ENCODE data around the gene COL13A1. TPM values are rescaled to one million over a fixed set of nuclear protein-coding genes. Genes with fewer than 3 reads are reported as not detected.

The COL13A1 gene
- total RNA-seq, 4 donors from 2014 or later = 0.30 to 2.0 (median 0.86) TPM

GRCh38 chr10:69794673-69795072, 7.0 kb upstream of the COL13A1 start:
- Histone ChIP-seq H3K27me3 (no peaks in the 10 kb centered on the region), H3K36me3 (no peaks in the 10 kb centered on the region), H3K4me1 (no peaks in the 10 kb centered on the region), H3K4me3 (no peak overlapping the region), H3K27ac (no peak overlapping the region), H3K9me3 (peaks cover 0 to 21% (median 0%) of the 10 kb centered on the region in 4 donors)
- TF ChIP-seq EP300 (IDR thresholded peaks at IDR 0.05) (no peak), POLR2A (IDR thresholded peaks at IDR 0.05) (no peak), CTCF (IDR thresholded peaks at IDR 0.05) (no peak)
- no peak for DNase-seq (ENCODE audit: low spot score in 2 of 2)
- WGBS, 2 donors = 23 to 83% methylated on average over 1 of the region's 1 CpG

DNA sequence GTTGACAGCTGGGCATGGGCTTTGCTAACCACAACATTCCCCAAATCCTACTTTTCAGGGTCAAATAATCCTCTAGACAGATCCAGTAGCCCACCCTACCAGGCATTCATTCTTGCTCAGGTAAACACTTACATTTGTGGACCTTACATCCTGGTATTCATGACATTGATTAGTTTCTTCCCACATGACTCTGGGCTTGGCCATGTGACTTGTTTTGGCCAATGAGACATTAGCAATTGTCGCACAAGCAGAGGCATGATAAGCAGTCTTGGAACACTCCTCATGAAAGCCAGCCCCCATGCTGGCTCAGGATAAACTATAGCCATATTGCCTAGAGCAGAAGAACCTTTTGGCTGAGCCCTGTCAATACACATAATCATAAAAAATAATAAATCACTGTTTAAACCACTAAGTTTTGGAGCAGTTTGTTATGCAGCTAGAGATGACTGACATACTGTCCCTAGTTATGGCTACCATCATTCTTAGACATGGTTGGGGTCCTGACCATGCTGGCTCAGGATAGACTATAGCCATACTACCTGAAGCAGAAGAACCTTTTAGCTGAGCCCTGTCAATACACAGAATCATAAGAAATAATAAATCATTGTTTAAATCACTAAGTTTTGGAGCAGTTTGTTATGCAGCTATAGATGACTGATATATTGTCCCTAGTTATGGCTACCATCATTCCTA, 6.3 kb upstream of the COL13A1 start:
- Histone ChIP-seq H3K4me1 (no peaks in the 10 kb centered on the region), H3K9me3 (peaks cover 0 to 21% (median 0%) of the 10 kb centered on the region in 4 donors), H3K27ac (no peak overlapping the region), H3K36me3 (no peaks in the 10 kb centered on the region), H3K27me3 (no peaks in the 10 kb centered on the region), H3K4me3 (no peak overlapping the region)
- 0 to 96% methylated on average over 1 of the region's 1 CpG for WGBS, 2 donors
- no peak for DNase-seq (ENCODE audit: low spot score in 2 of 2)
- TF ChIP-seq EP300 (IDR thresholded peaks at IDR 0.05) = no peak
- no peak for TF ChIP-seq CTCF (IDR thresholded peaks at IDR 0.05)
- no peak for TF ChIP-seq POLR2A (IDR thresholded peaks at IDR 0.05)

- peaks cover 0 to 24% of the 10 kb centered on the region in 2 donors for H3K27me3 ChIP-seq
- no peak for TF ChIP-seq POLR2A (IDR thresholded peaks at IDR 0.05)
- TF ChIP-seq CTCF (IDR thresholded peaks at IDR 0.05) = no peak
- TF ChIP-seq EP300 (IDR thresholded peaks at IDR 0.05) = no peak
- H3K9me3 ChIP-seq = peaks cover 0 to 21% (median 0%) of the 10 kb centered on the region in 4 donors
- peaks cover 0 to 20% (median 14%) of the 10 kb centered on the region in 4 donors for H3K4me1 ChIP-seq
- H3K36me3 ChIP-seq = no peaks in the 10 kb centered on the region
- no peak overlapping the region for H3K4me3 ChIP-seq
- DNase-seq (ENCODE audit: low spot score in 2 of 2) = no peak
- 83% methylated on average over 7 of the region's 7 CpGs for WGBS, 2 donors
- no peak overlapping the region for H3K27ac ChIP-seq
Measured at GRCh38 chr10:69797959-69798358, 3.7 kb upstream of the COL13A1 start.

DNA sequence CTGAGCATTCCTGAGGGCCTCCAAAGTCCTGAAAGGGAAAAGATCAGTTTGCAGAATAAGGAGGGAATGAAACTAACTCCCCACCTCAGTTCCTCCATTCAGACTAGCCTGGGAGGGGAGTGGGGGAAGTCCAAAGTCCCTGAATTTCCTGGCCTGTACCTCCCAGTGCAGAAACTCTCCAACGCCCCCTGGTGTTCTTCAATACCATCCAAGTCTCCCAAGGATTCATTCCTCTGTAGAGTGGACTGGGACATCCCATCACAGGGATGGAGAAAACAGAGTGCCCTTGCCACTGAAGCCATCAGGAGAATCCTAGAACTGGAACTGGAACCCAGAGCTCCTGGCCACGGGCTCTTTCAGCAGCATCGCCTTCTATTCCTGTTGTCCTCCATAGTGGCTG, 1.6 kb upstream of the COL13A1 start:
- Histone ChIP-seq H3K36me3 (no peaks in the 10 kb centered on the region), H3K27ac (no peak overlapping the region), H3K4me1 (peaks cover 0 to 24% (median 15%) of the 10 kb centered on the region in 4 donors), H3K27me3 (peaks cover 0 to 38% of the 10 kb centered on the region in 2 donors), H3K4me3 (no peak overlapping the region), H3K9me3 (peaks cover 0 to 15% (median 0%) of the 10 kb centered on the region in 4 donors)
- WGBS, 2 donors = 36 to 43% methylated on average over 3 of the region's 3 CpGs
- peak in 1 of 2 donors; percentile 55 for DNase-seq (ENCODE audit: low spot score in 2 of 2)
- TF ChIP-seq EP300 (IDR thresholded peaks at IDR 0.05) (no peak), CTCF (IDR thresholded peaks at IDR 0.05) (peak; percentile 22 to 46 (median 38)), POLR2A (IDR thresholded peaks at IDR 0.05) (no peak)

DNA sequence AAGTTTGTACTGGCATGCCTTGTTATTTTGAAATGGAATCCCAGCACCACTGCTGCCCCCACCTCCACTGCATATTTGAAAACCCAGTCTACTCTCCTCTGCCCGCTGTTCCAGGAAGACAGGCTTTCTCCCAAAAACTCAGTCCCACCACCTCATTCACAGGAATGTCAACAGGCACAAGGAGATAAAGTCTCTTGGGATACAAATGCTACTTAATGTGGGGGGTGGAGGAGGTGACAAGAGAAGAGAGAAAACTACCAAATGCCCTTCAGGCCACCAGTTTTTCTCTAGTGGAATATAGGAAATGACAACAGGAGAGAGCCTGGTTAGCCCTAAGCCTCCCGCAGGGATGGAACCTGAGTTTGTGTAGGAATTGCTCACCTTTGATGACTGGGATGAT, 1.0 kb upstream of the COL13A1 start:
- peaks cover 0 to 38% of the 10 kb centered on the region in 2 donors for H3K27me3 ChIP-seq
- TF ChIP-seq POLR2A (IDR thresholded peaks at IDR 0.05) = no peak
- no peak for TF ChIP-seq EP300 (IDR thresholded peaks at IDR 0.05)
- TF ChIP-seq CTCF (IDR thresholded peaks at IDR 0.05) = no peak
- no peak overlapping the region for H3K4me3 ChIP-seq
- no peak for DNase-seq (ENCODE audit: low spot score in 2 of 2)
- peaks cover 0 to 24% (median 15%) of the 10 kb centered on the region in 4 donors for H3K4me1 ChIP-seq
- WGBS, 2 donors = 81 to 82% methylated on average over 2 of the region's 2 CpGs
- no peaks in the 10 kb centered on the region for H3K36me3 ChIP-seq
- H3K9me3 ChIP-seq = peaks cover 0 to 9% (median 0%) of the 10 kb centered on the region in 4 donors
- no peak overlapping the region for H3K27ac ChIP-seq
